CD4-positive, alpha-beta T cell treated with Interleukin-12 subunit alpha and Interleukin-12 subunit beta, for 1 hour (primary cell): Measurements from ENCODE around the gene CD163.
A peak's percentile ranks its signal among the peaks of the same experiment; 100 is the strongest.
"Not testable (repeated sequence)": the region's sequence is repeated elsewhere in the genome, so short reads cannot be mapped to it uniquely, and the experiment has no call there.

Experiments
- DNase-seq: peaks from one replicate; pipeline ENCODE4 v3.0.0-alpha.2; 2020

CD163 gene

GRCh38 chr12:7503686-7504415, at the start of gene CD163:
Gene CD163 (minus strand): TSS chr12:7503777. CDS start chr12:7503690, 87 bp downstream.
- DNase-seq, result peak; percentile 1

- no peak for DNase-seq
Measured at GRCh38 chr12:7542813-7543212, 39.2 kb upstream of the CD163 start.

- no peak for DNase-seq
Measured at GRCh38 chr12:7542046-7542445, 38.5 kb upstream of the CD163 start.

GRCh38 chr12:7514416-7514815, 10.8 kb upstream of the CD163 start:
- no peak for DNase-seq

- no peak for DNase-seq
Measured at GRCh38 chr12:7512553-7512952, 9.0 kb upstream of the CD163 start.

GRCh38 chr12:7509793-7510470, 6.4 kb upstream of the CD163 start:
- not testable (repeated sequence) for DNase-seq

- no peak for DNase-seq
Measured at GRCh38 chr12:7502612-7503011, 965 bp downstream of the CD163 start.

- DNase-seq, result no peak
Measured at GRCh38 chr12:7501031-7501588, 2.5 kb downstream of the CD163 start.

- DNase-seq, result no peak
Measured at GRCh38 chr12:7499636-7500035, 3.9 kb downstream of the CD163 start.

GRCh38 chr12:7498809-7499208, 4.8 kb downstream of the CD163 start:
- DNase-seq, result no peak

GRCh38 chr12:7497661-7498060, 5.9 kb downstream of the CD163 start:
- DNase-seq, result no peak

GRCh38 chr12:7496451-7496850, 7.1 kb downstream of the CD163 start:
- no peak for DNase-seq

GRCh38 chr12:7495136-7495535, 8.4 kb downstream of the CD163 start:
- DNase-seq, result no peak

- DNase-seq, result no peak
Measured at GRCh38 chr12:7493006-7493405, 10.6 kb downstream of the CD163 start.

GRCh38 chr12:7486512-7486911, 17.1 kb downstream of the CD163 start:
- no peak for DNase-seq

GRCh38 chr12:7485095-7485494, 18.5 kb downstream of the CD163 start:
- DNase-seq, result no peak

- no peak for DNase-seq
Measured at GRCh38 chr12:7483343-7483742, 20.2 kb downstream of the CD163 start.

- DNase-seq, result no peak
Measured at GRCh38 chr12:7479771-7480170, 23.8 kb downstream of the CD163 start.

GRCh38 chr12:7472060-7472459, 31.5 kb downstream of the CD163 start:
- DNase-seq, result no peak

- DNase-seq, result peak; percentile 31
Measured at GRCh38 chr12:7460375-7461259, 43.0 kb downstream of the CD163 start.

- no peak for DNase-seq
Measured at GRCh38 chr12:7459973-7460372, 43.6 kb downstream of the CD163 start.

- no peak for DNase-seq
Measured at GRCh38 chr12:7451756-7452155, 51.8 kb downstream of the CD163 start.

GRCh38 chr12:7450667-7451066, 52.9 kb downstream of the CD163 start:
- no peak for DNase-seq
